Sigmoid colon (tissue), 4 donors: ENCODE measurements around the gene C5orf46.
"Not testable (repeated sequence)": the region's sequence is repeated elsewhere in the genome, so short reads cannot be mapped to it uniquely, and the experiment has no call there.

ENCODE experiments used
- EP300 ChIP-seq, 4 donors: sonication (generic); formaldehyde crosslinking; IDR thresholded peaks; one replicate each; pipeline ENCODE4 v1.6.1; 2017; ENCODE audit warnings: antibody characterized with exemption in 4 of 4
- POLR2A ChIP-seq, 2 donors: fragments of 450-650 bp; IDR thresholded peaks; one replicate each; pipeline ENCODE4 v1.6.1; 2016; ENCODE audit warnings: antibody characterized with exemption in 2 of 2, mild to moderate bottlenecking in 2 of 2, moderate library complexity in 2 of 2
- POLR2AphosphoS5 ChIP-seq, 4 donors: sonication (generic); formaldehyde crosslinking; IDR thresholded peaks; one replicate each; pipeline ENCODE4 v1.6.1; 2017; ENCODE audit warnings: antibody characterized with exemption in 4 of 4
- TF ChIP-seq, protein P1 (sequence below), 4 experiments: fragments of 450-650 bp in 3 of 4; fragments of 200-600 bp in 1 of 4; IDR thresholded peaks; one replicate each; pipeline ENCODE4 v1.5.1; 2016 to 2019; ENCODE audit warnings: antibody characterized with exemption in 4 of 4, mild to moderate bottlenecking in 3 of 4, moderate library complexity in 2 of 4

DNA sequence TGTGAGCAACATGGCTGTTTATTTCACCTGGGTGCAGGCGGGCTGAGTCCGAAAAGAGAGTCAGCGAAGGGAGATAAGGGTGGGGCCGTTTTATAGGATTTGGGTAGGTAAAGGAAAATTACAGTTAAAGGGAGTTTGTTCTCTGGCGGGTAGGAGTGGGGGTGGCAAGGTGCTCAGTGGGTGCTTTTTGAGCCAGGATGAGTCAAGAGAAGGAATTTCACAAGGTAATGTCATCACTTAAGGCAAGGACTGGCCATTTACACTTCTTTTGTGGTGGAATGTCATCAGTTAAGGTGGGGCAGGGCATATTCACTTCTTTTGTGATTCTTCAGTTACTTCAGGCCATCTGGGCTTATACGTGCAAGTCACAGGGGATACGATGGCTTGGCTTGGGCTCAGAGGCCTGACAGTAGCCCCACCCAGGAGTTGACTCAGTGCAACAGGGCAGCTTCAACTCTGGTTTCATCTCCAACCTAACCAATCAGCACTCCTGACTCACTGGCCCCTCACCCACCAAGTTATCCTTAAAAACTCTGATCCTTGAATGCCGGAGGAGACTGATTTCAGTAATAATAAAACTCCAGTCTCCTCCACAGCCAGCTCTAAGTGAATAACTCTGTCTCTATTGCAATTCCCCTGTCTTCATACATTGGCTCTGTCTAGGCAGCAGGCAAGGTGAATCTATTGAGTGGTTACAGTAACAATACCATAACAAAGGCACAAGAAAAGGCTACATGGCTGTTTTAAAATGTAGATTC, 32.0 kb downstream of the C5orf46 start:
- TF ChIP-seq, protein P1, sequence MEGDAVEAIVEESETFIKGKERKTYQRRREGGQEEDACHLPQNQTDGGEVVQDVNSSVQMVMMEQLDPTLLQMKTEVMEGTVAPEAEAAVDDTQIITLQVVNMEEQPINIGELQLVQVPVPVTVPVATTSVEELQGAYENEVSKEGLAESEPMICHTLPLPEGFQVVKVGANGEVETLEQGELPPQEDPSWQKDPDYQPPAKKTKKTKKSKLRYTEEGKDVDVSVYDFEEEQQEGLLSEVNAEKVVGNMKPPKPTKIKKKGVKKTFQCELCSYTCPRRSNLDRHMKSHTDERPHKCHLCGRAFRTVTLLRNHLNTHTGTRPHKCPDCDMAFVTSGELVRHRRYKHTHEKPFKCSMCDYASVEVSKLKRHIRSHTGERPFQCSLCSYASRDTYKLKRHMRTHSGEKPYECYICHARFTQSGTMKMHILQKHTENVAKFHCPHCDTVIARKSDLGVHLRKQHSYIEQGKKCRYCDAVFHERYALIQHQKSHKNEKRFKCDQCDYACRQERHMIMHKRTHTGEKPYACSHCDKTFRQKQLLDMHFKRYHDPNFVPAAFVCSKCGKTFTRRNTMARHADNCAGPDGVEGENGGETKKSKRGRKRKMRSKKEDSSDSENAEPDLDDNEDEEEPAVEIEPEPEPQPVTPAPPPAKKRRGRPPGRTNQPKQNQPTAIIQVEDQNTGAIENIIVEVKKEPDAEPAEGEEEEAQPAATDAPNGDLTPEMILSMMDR (IDR thresholded peaks at IDR 0.05) = not testable (repeated sequence)
- TF ChIP-seq POLR2A, POLR2AphosphoS5, EP300 (IDR thresholded peaks at IDR 0.05): not testable (repeated sequence)
